ENCODE measurements around the gene KIF26B.

Gene KIF26B

DNA sequence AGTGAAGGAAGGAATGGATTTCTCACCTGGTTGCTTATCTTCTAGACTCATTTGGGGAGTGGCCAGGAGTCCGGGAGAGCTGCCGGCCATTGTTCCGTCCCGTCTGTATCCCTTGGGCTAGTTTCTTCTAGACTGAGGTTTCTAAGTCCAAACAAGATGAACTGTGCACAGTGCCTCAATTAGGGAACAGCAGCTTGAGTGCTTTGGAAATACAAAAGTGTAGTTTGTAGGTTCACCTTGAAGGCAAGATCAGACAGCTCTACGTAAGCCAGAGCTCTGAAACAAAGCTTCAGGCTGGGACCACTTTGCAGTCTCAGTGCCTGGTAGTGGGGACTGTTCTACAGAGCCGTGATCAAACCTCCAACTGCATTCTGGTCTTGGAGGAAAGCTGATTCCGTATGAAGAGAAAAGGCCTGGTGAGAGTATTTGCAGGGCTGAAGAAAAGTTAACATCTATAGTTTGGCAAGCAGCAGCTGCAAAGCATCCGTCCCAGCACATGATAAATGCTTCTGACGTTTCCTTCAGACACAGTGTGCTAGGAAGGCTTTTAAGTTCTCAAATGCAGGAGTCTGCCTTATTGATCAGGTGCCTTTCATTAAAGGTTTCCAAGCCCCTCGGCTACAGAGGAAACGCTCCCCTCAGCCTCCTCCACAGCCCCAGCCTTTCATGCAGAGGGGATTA, 432.8 kb downstream of the KIF26B start:
- FAIRE-seq (no peak), DNase-seq (ENCODE audit: insufficient read length, low spot score) (no peak)
- TF ChIP-seq SPI1 (IDR thresholded peaks at IDR 0.05; ENCODE audit: low read depth, low read length) (no peak), POLR2A (IDR thresholded peaks at IDR 0.05; ENCODE audit: low read depth, low read length) (no peak), PAX5 (IDR thresholded peaks at IDR 0.05; ENCODE audit: insufficient read depth, low read length, severe bottlenecking) (no peak), POLR2AphosphoS5 (IDR thresholded peaks at IDR 0.05; ENCODE audit: low read depth, low read length) (no peak), TAF1 (IDR thresholded peaks at IDR 0.05; ENCODE audit: low read depth, low read length) (no peak), POU2F2 (IDR thresholded peaks at IDR 0.05; ENCODE audit: low read depth, low read length) (no peak)

DNA sequence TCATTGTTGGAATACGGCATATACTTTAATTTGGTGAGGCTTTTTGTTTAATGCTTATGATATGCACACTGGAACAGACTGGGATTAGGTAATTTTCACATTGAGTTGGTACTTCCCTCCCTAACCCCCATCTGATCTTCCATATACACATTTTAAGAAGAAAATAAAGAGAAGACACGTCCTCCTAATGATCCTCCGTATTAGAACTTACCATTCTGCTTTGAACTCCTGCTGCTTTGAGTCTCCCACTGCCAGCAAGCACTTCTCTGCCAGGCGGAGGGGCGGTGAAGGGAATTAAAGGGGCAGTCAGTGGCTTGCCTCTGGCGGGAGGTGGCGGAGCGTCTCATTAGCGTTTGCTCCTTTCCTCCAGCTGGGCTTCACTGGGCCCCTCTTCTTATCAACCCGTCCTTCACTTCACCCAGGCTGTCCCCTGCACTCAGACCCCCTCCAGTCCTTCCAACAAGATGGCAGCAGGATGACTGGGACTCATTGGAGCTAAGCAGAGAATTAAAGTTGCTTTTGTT, 433.4 kb downstream of the KIF26B start:
- FAIRE-seq: no peak
- DNase-seq (ENCODE audit: insufficient read length, low spot score): no peak
- TF ChIP-seq POLR2A (IDR thresholded peaks at IDR 0.05; ENCODE audit: low read depth, low read length) (no peak), SPI1 (IDR thresholded peaks at IDR 0.05; ENCODE audit: low read depth, low read length) (no peak), PAX5 (IDR thresholded peaks at IDR 0.05; ENCODE audit: insufficient read depth, low read length, severe bottlenecking) (no peak), POU2F2 (IDR thresholded peaks at IDR 0.05; ENCODE audit: low read depth, low read length) (no peak), TAF1 (IDR thresholded peaks at IDR 0.05; ENCODE audit: low read depth, low read length) (no peak), POLR2AphosphoS5 (IDR thresholded peaks at IDR 0.05; ENCODE audit: low read depth, low read length) (no peak)

GRCh38 chr1:245589316-245589715, 434.5 kb downstream of the KIF26B start:
- DNase-seq (ENCODE audit: insufficient read length, low spot score): no peak
- no peak for FAIRE-seq
- TF ChIP-seq SPI1 (IDR thresholded peaks at IDR 0.05; ENCODE audit: low read depth, low read length): no peak
- no peak for TF ChIP-seq POU2F2 (IDR thresholded peaks at IDR 0.05; ENCODE audit: low read depth, low read length)
- no peak for TF ChIP-seq POLR2AphosphoS5 (IDR thresholded peaks at IDR 0.05; ENCODE audit: low read depth, low read length)
- no peak for TF ChIP-seq POLR2A (IDR thresholded peaks at IDR 0.05; ENCODE audit: low read depth, low read length)
- TF ChIP-seq TAF1 (IDR thresholded peaks at IDR 0.05; ENCODE audit: low read depth, low read length): no peak
- TF ChIP-seq PAX5 (IDR thresholded peaks at IDR 0.05; ENCODE audit: insufficient read depth, low read length, severe bottlenecking): no peak

DNA sequence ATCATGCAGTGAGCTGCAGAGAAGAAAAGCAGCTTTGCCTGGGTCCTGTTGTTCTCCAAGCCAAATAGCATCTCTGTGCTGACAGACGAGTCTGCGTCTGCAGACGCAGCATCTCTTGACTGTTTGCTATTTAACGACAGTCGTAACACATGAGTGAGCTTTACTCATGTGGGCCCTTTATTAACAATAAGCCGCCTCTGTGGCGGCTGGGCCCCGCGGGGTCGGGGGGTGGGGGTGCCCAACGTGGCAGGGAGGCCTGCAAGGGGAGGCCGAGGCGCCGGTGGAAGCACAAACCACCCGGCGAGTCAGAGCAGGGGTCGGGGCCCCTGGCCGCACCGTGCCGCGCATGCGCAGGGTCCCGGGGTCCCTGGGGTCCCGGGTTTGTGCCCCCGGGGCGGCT, 435.1 kb downstream of the KIF26B start:
- no peak for TF ChIP-seq PAX5 (IDR thresholded peaks at IDR 0.05; ENCODE audit: insufficient read depth, low read length, severe bottlenecking)
- no peak for TF ChIP-seq POU2F2 (IDR thresholded peaks at IDR 0.05; ENCODE audit: low read depth, low read length)
- TF ChIP-seq SPI1 (IDR thresholded peaks at IDR 0.05; ENCODE audit: low read depth, low read length): no peak
- no peak for TF ChIP-seq POLR2AphosphoS5 (IDR thresholded peaks at IDR 0.05; ENCODE audit: low read depth, low read length)
- TF ChIP-seq POLR2A (IDR thresholded peaks at IDR 0.05; ENCODE audit: low read depth, low read length): no peak
- no peak for TF ChIP-seq TAF1 (IDR thresholded peaks at IDR 0.05; ENCODE audit: low read depth, low read length)
- FAIRE-seq (no peak), DNase-seq (ENCODE audit: insufficient read length, low spot score) (no peak)

DNA sequence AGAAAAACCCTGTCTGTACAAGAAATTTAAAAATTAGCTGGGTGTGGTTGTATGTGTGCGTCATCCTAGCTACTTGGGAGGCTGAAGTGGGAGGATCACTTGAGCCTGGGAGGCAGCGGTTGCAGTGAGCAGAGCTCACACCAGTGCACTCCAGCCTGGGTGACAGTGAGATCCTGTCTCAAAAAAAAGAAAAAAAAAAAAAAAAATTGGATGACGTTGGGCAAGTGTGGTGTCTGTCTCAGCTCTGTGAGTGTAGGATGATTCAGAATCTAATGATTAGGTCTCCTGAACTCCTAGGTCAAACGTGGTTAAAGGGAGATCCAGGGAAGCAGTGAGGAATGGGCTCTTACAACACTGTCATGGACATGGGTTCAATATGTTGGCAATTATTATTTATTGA, 435.9 kb downstream of the KIF26B start:
- no peak for FAIRE-seq
- TF ChIP-seq SPI1 (IDR thresholded peaks at IDR 0.05; ENCODE audit: low read depth, low read length) (no peak), PAX5 (IDR thresholded peaks at IDR 0.05; ENCODE audit: insufficient read depth, low read length, severe bottlenecking) (no peak), TAF1 (IDR thresholded peaks at IDR 0.05; ENCODE audit: low read depth, low read length) (no peak), POLR2A (IDR thresholded peaks at IDR 0.05; ENCODE audit: low read depth, low read length) (no peak), POLR2AphosphoS5 (IDR thresholded peaks at IDR 0.05; ENCODE audit: low read depth, low read length) (no peak), POU2F2 (IDR thresholded peaks at IDR 0.05; ENCODE audit: low read depth, low read length) (no peak)
- no peak for DNase-seq (ENCODE audit: insufficient read length, low spot score)

GRCh38 chr1:245591346-245592188, 436.8 kb downstream of the KIF26B start:
- DNase-seq (ENCODE audit: insufficient read length, low spot score): no peak
- TF ChIP-seq POU2F2 (IDR thresholded peaks at IDR 0.05; ENCODE audit: low read depth, low read length) (no peak), SPI1 (IDR thresholded peaks at IDR 0.05; ENCODE audit: low read depth, low read length) (no peak), PAX5 (IDR thresholded peaks at IDR 0.05; ENCODE audit: insufficient read depth, low read length, severe bottlenecking) (no peak)
- FAIRE-seq: no peak

- TF ChIP-seq PAX5 (IDR thresholded peaks at IDR 0.05; ENCODE audit: insufficient read depth, low read length, severe bottlenecking) (no peak), POU2F2 (IDR thresholded peaks at IDR 0.05; ENCODE audit: low read depth, low read length) (no peak), SPI1 (IDR thresholded peaks at IDR 0.05; ENCODE audit: low read depth, low read length) (no peak), POLR2AphosphoS5 (IDR thresholded peaks at IDR 0.05; ENCODE audit: low read depth, low read length) (no peak), POLR2A (IDR thresholded peaks at IDR 0.05; ENCODE audit: low read depth, low read length) (no peak), TAF1 (IDR thresholded peaks at IDR 0.05; ENCODE audit: low read depth, low read length) (no peak)
- no peak for DNase-seq (ENCODE audit: insufficient read length, low spot score)
- FAIRE-seq: no peak
Measured at GRCh38 chr1:245592189-245592460, 437.3 kb downstream of the KIF26B start.

DNA sequence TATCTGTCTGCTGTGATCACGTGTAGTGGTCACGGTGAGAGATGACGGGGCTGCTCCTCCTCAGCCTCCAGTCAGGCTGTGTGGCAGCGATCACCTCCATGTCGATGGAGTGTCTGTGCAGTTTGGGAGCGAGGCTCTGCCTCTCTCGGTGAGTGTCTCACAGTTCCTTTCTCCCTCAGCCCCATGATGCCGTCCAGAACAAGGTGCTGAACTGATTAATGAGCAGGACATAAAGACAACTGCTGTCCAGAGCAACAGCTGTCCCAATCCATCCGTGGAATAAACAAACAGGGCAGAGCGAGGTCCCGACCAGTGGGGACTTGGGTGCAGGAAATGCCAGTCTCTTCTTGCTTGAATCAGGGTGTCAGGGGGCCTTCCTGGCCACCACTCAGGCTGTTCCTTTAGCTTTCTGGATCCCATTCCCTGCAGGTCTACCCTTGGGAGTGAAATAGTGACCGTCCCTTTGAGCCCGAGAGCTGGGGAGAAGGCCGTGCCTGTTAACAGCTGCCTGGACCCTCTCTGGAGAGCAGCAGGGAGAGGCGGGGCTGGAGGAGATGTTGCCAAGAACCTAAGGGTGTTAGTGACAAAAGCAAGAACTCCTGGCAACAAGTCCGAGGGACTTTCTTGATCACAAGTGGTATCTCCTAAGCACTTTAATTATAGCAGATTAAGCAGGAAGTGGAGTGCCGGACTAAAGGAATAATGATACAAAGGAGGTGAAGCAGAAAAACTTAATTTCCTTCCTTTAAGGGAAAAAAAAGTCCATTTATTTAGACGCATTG, 443.9 kb downstream of the KIF26B start:
- DNase-seq (ENCODE audit: insufficient read length, low spot score) (no peak), FAIRE-seq (no peak)
- TF ChIP-seq POU2F2 (IDR thresholded peaks at IDR 0.05; ENCODE audit: low read depth, low read length) (no peak), POLR2A (IDR thresholded peaks at IDR 0.05; ENCODE audit: low read depth, low read length) (no peak), PAX5 (IDR thresholded peaks at IDR 0.05; ENCODE audit: insufficient read depth, low read length, severe bottlenecking) (no peak), TAF1 (IDR thresholded peaks at IDR 0.05; ENCODE audit: low read depth, low read length) (no peak), POLR2AphosphoS5 (IDR thresholded peaks at IDR 0.05; ENCODE audit: low read depth, low read length) (no peak), SPI1 (IDR thresholded peaks at IDR 0.05; ENCODE audit: low read depth, low read length) (no peak)
